ENCODE measurements around the gene AKAP6.
"Not testable (repeated sequence)": the region's sequence is repeated elsewhere in the genome, so short reads cannot be mapped to it uniquely, and the experiment has no call there.

AKAP6 gene

GRCh38 chr14:32545506-32546210 lies 216.6 kb downstream of the AKAP6 start:
- DNase-seq = no peak

GRCh38 chr14:32546246-32546645 lies 217.1 kb downstream of the AKAP6 start:
- DNase-seq = no peak

- DNase-seq = no peak
Measured at GRCh38 chr14:32552766-32553165, 223.7 kb downstream of the AKAP6 start.

GRCh38 chr14:32559048-32559447 lies 229.9 kb downstream of the AKAP6 start:
- no peak for DNase-seq

GRCh38 chr14:32559590-32559989 lies 230.5 kb downstream of the AKAP6 start:
- no peak for DNase-seq

- DNase-seq = peak in 1 of 2 donors; percentile 1
Measured at GRCh38 chr14:32560209-32560857, 231.2 kb downstream of the AKAP6 start.

- no peak for DNase-seq
Measured at GRCh38 chr14:32561520-32561919, 232.4 kb downstream of the AKAP6 start.

GRCh38 chr14:32564596-32564995 lies 235.5 kb downstream of the AKAP6 start:
- DNase-seq = no peak

GRCh38 chr14:32565256-32565655 lies 236.2 kb downstream of the AKAP6 start:
- no peak for DNase-seq

- no peak for DNase-seq
Measured at GRCh38 chr14:32567543-32568384, 238.7 kb downstream of the AKAP6 start.

GRCh38 chr14:32571551-32571950 lies 242.5 kb downstream of the AKAP6 start:
- no peak for DNase-seq

GRCh38 chr14:32571995-32572866 lies 243.1 kb downstream of the AKAP6 start:
- no peak for DNase-seq

GRCh38 chr14:32572867-32573150 lies 243.7 kb downstream of the AKAP6 start:
- no peak for DNase-seq

- no peak for DNase-seq
Measured at GRCh38 chr14:32574269-32574668, 245.2 kb downstream of the AKAP6 start.

GRCh38 chr14:32576088-32576795 lies 247.1 kb downstream of the AKAP6 start:
- DNase-seq = peak in 1 of 2 donors; percentile 20

- DNase-seq = no peak
Measured at GRCh38 chr14:32576977-32577376, 247.9 kb downstream of the AKAP6 start.

- DNase-seq = no peak
Measured at GRCh38 chr14:32578181-32578580, 249.1 kb downstream of the AKAP6 start.

GRCh38 chr14:32583427-32583826 lies 254.3 kb downstream of the AKAP6 start:
- not testable (repeated sequence) for DNase-seq

- no peak for DNase-seq
Measured at GRCh38 chr14:32584079-32584478, 255.0 kb downstream of the AKAP6 start.

- no peak for DNase-seq
Measured at GRCh38 chr14:32587461-32587860, 258.4 kb downstream of the AKAP6 start.

GRCh38 chr14:32588448-32589320 lies 259.6 kb downstream of the AKAP6 start:
- no peak for DNase-seq

Measured in activated CD4-positive, alpha-beta T cell treated with anti-CD3 and anti-CD28 coated beads for 4 hours (primary cell).